ENCODE results near the gene FGF3.
"Not testable (repeated sequence)": the region's sequence is repeated elsewhere in the genome, so short reads cannot be mapped to it uniquely, and the experiment has no call there.

- not testable (repeated sequence) for TF ChIP-seq POLR2A (conservative IDR thresholded peaks at IDR 0.05); DIDO1 (tag; IDR thresholded peaks at IDR 0.05; ENCODE audit: low read depth); TEAD4 (IDR thresholded peaks at IDR 0.05; ENCODE audit: low read length); TEAD4 (CRISPR knock-in tag; IDR thresholded peaks at IDR 0.05; ENCODE audit: borderline replicate concordance); ZBTB7A (IDR thresholded peaks at IDR 0.05; ENCODE audit: borderline replicate concordance, control insufficient read depth, low read depth, low read length); ZNF77 (CRISPR knock-in tag; IDR thresholded peaks at IDR 0.05); NFRKB (IDR thresholded peaks at IDR 0.05; ENCODE audit: low read depth); FIP1L1 (IDR thresholded peaks at IDR 0.05; ENCODE audit: low read depth, low read length, poor library complexity, severe bottlenecking); RAD21 (CRISPR knock-in tag; conservative IDR thresholded peaks at IDR 0.05 in 1 of 2, IDR thresholded peaks at IDR 0.05 in 1 of 2); BDP1 (IDR thresholded peaks at IDR 0.05; ENCODE audit: insufficient read depth, insufficient read length); ZNF175 (CRISPR knock-in tag; IDR thresholded peaks at IDR 0.05; ENCODE audit: low read depth); ZNF184 (CRISPR knock-in tag; IDR thresholded peaks at IDR 0.05); GABPB2 (CRISPR knock-in tag; conservative IDR thresholded peaks at IDR 0.05)
Measured at GRCh38 chr11:69764918-69765317, 54.3 kb downstream of the FGF3 start.

All from K562 (cell line).